ENCODE data around the gene MS4A6A.
"Not testable (repeated sequence)": the region's sequence is repeated elsewhere in the genome, so short reads cannot be mapped to it uniquely, and the experiment has no call there.

MS4A6A gene

DNA sequence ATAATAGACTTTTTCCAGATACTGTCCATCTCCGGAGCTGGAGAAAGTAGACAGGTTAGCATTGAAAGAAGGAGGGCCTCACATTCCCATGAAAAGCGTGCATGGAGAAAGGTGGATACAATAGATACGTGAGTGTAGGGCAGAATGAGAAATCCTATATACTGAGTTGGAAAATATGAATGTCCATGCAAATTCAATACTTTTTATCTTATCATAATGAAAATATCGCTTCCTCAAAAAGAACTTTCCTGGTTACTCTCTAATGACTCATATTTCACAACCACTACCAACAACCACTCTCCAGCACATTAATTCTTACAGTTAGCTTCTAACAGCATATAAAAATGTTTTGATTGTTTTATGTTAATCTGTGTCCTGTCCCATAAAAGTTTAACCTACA, 22.0 kb upstream of the MS4A6A start:
- H3K36me3 ChIP-seq (ENCODE audit: insufficient read depth, low read depth, low read length) = no peaks in the 10 kb centered on the region
- H3K9me3 ChIP-seq (ENCODE audit: insufficient read depth, low read depth, low read length) = peaks cover 9% of the 10 kb centered on the region
- H3K4me1 ChIP-seq (ENCODE audit: insufficient read depth, low read length) = peaks cover 14% of the 10 kb centered on the region; the same call in 1 of the 2 replicates
- H3K27ac ChIP-seq (ENCODE audit: low read length) = no peak overlapping the region
- H3K4me3 ChIP-seq (ENCODE audit: low read length) = no peak overlapping the region
- H3K9ac ChIP-seq (ENCODE audit: low read depth, low read length) = no peak overlapping the region
- no peaks in the 10 kb centered on the region for H3K27me3 ChIP-seq (ENCODE audit: insufficient read depth, low read length)

DNA sequence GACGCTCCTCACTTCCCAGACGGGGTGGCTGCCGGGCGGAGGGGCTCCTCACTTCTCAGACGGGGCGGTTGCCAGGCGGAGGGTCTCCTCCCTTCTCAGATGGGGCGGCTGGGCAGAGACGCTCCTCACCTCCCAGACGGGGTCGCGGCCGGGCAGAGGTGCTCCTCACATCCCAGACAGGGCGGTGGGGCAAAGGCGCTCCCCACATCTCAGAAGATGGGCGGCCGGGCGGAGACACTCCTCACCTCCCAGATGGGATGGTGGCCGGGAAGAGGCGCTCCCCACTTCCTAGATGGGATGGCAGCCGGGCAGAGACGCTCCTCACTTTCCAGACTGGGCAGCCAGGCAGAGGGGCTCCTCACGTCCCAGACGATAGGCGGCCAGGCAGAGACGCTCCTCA, 18.5 kb upstream of the MS4A6A start:
- not testable (repeated sequence) for H3K9me3 ChIP-seq (ENCODE audit: insufficient read depth, low read depth, low read length); H3K27me3 ChIP-seq (ENCODE audit: insufficient read depth, low read length); H3K4me3 ChIP-seq (ENCODE audit: low read length); H3K4me1 ChIP-seq (ENCODE audit: insufficient read depth, low read length); H3K36me3 ChIP-seq (ENCODE audit: insufficient read depth, low read depth, low read length); H3K27ac ChIP-seq (ENCODE audit: low read length); H3K9ac ChIP-seq (ENCODE audit: low read depth, low read length)

DNA sequence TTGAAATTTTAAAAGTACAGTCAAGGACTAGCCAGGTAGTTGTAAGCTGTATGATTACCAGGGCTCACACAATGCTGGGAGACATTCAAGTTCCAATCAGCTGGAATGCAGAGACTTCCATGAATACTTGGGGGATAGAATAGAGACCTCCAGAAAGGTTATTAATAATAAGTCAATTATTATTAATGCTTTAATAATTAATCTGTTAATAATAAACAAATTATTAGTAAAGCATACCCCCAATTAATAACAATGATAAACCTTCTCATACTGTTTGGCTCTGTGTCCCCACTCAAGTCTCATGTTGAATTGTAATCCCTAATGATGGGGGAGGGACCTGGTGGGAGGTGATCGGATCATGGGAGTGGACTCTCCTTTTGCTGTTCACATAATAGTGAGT, 14.6 kb upstream of the MS4A6A start:
- no peaks in the 10 kb centered on the region for H3K4me1 ChIP-seq (ENCODE audit: insufficient read depth, low read length)
- H3K27me3 ChIP-seq (ENCODE audit: insufficient read depth, low read length) = no peaks in the 10 kb centered on the region
- H3K9ac ChIP-seq (ENCODE audit: low read depth, low read length) = no peak overlapping the region
- H3K9me3 ChIP-seq (ENCODE audit: insufficient read depth, low read depth, low read length) = peaks cover 18% of the 10 kb centered on the region
- no peaks in the 10 kb centered on the region for H3K36me3 ChIP-seq (ENCODE audit: insufficient read depth, low read depth, low read length)
- H3K27ac ChIP-seq (ENCODE audit: low read length) = no peak overlapping the region
- no peak overlapping the region for H3K4me3 ChIP-seq (ENCODE audit: low read length)

DNA sequence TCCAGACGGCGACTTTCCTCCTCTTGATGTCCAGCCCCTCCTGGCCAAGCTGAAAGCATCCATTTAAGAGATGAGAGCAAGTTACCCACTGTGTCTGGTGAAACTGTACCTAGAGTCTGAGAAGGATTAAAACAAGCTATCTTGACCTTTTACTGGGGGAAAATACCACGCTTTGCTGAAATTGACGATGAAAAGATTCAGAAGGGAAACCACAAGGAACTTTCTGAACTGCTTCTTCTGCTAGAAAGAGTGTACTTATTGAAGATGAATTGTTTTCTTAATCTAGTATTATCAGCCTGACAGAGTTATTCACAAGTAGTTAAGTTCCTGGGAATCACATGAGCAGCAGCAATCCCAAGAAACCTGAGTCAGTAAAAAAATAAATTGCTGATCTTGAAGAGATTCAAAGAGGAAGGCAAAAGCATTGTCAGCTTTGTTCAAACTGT, 13.1 kb upstream of the MS4A6A start:
- H3K27me3 ChIP-seq (ENCODE audit: insufficient read depth, low read length) = no peaks in the 10 kb centered on the region
- H3K9ac ChIP-seq (ENCODE audit: low read depth, low read length) = no peak overlapping the region
- peaks cover 12% of the 10 kb centered on the region; the same call in 1 of the 2 replicates for H3K9me3 ChIP-seq (ENCODE audit: insufficient read depth, low read depth, low read length)
- H3K36me3 ChIP-seq (ENCODE audit: insufficient read depth, low read depth, low read length) = no peaks in the 10 kb centered on the region
- no peak overlapping the region for H3K4me3 ChIP-seq (ENCODE audit: low read length)
- H3K4me1 ChIP-seq (ENCODE audit: insufficient read depth, low read length) = no peaks in the 10 kb centered on the region
- H3K27ac ChIP-seq (ENCODE audit: low read length) = no peak overlapping the region

DNA sequence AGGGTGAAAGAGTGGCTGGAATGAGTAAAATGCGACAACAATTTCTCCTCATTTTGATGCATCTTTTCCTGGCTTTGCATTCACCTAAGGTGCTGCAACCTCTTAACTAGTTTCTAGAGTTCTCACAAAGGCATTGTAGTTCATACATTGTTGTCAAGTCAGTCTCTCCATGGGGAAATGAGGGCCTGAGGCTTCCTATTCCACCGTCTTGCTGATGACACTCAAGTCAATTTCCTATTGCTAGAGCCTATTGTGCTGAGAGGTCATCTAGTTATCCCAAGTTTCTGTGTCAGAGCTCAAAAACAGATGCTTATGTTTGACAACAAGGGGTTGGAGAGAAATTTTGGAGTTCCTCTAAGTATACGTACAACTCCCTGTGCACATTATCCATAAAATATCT, 11.6 kb upstream of the MS4A6A start:
- no peak overlapping the region for H3K9ac ChIP-seq (ENCODE audit: low read depth, low read length)
- H3K27me3 ChIP-seq (ENCODE audit: insufficient read depth, low read length) = no peaks in the 10 kb centered on the region
- H3K36me3 ChIP-seq (ENCODE audit: insufficient read depth, low read depth, low read length) = no peaks in the 10 kb centered on the region
- peaks cover 12% of the 10 kb centered on the region; the same call in 1 of the 2 replicates for H3K9me3 ChIP-seq (ENCODE audit: insufficient read depth, low read depth, low read length)
- no peaks in the 10 kb centered on the region for H3K4me1 ChIP-seq (ENCODE audit: insufficient read depth, low read length)
- H3K4me3 ChIP-seq (ENCODE audit: low read length) = no peak overlapping the region
- H3K27ac ChIP-seq (ENCODE audit: low read length) = no peak overlapping the region

DNA sequence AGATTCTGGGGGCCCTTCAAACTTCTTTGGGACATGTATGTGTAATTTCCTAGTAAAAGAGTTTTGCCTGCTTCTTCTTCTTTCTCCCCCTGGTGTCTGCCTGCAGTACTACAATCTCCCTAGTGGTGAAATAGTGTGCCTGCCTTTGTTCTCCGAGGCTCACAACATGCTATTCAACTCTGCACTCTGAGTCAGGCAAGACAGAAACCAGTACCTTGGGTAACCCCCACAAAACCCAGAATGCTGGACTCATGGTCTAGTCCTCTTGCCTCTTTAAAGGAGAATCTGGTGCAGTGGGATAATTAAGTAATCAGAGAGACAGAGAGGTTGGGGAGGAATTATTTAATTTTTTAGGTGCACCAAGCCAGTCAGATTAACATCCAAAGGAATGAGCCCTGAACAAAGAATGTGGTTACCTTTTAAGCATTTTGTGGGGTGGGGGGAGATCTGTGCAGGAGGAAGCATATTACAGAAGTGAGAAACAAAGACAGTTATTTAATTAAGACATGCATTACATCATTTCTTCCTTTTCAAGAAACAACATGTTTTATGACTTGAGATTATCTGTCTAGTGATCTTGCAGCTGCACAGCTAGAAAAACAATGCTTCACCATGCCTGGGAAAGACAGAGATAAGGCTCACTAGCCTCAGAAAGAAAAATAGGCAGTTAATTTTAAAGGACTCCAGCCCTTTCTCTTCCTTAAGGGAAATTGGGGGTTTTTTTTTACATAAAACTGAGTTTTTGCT, 11.0 kb upstream of the MS4A6A start:
- no peak overlapping the region for H3K27ac ChIP-seq (ENCODE audit: low read length)
- no peak overlapping the region for H3K9ac ChIP-seq (ENCODE audit: low read depth, low read length)
- no peaks in the 10 kb centered on the region for H3K4me1 ChIP-seq (ENCODE audit: insufficient read depth, low read length)
- H3K9me3 ChIP-seq (ENCODE audit: insufficient read depth, low read depth, low read length) = peaks cover 12% of the 10 kb centered on the region; the same call in 1 of the 2 replicates
- no peak overlapping the region for H3K4me3 ChIP-seq (ENCODE audit: low read length)
- H3K36me3 ChIP-seq (ENCODE audit: insufficient read depth, low read depth, low read length) = no peaks in the 10 kb centered on the region
- H3K27me3 ChIP-seq (ENCODE audit: insufficient read depth, low read length) = no peaks in the 10 kb centered on the region

DNA sequence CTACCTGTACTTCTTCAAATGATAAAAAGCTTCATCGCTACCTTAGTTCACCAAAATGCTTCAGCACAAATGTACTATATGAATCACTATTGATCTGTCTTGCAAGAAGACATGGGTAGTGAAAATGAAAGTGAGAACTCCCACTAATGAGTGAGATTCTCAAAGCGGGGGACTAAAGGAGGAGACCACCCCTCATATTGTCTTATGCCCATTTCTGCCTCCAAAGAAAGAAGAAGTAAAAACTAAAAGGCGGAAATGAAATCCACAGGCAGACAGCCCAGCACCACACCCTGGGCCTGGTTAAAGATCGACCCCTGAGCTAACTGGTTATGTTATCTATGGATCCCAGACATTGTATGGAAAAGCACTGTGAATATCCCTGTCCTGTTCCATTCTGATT, 9.7 kb upstream of the MS4A6A start:
- not testable (repeated sequence) for H3K9ac ChIP-seq (ENCODE audit: low read depth, low read length); H3K4me3 ChIP-seq (ENCODE audit: low read length); H3K27me3 ChIP-seq (ENCODE audit: insufficient read depth, low read length); H3K36me3 ChIP-seq (ENCODE audit: insufficient read depth, low read depth, low read length); H3K4me1 ChIP-seq (ENCODE audit: insufficient read depth, low read length); H3K27ac ChIP-seq (ENCODE audit: low read length)
- H3K9me3 ChIP-seq (ENCODE audit: insufficient read depth, low read depth, low read length) = peaks cover 12% of the 10 kb centered on the region; the same call in 1 of the 2 replicates

DNA sequence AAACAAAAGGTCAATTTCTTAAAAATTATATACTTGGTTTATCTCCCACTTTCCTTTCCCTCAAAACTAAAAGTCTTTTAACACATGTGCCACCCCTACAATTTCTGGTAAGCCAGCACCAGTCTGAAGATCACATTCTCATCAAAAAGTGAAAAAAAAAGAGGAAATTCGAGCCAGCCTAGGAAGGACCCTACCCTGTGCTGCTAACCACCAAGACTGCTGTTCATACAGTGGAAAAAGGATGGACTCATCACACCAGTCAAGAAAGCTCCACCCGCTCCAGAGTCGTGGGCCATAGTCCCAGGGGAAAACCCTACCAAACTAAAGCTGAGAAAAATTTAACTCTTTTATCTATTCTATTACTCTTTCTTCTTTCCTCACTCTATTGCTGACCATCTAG, 5.6 kb upstream of the MS4A6A start:
- H3K4me1 ChIP-seq (ENCODE audit: insufficient read depth, low read length); H3K27ac ChIP-seq (ENCODE audit: low read length); H3K4me3 ChIP-seq (ENCODE audit: low read length); H3K36me3 ChIP-seq (ENCODE audit: insufficient read depth, low read depth, low read length); H3K27me3 ChIP-seq (ENCODE audit: insufficient read depth, low read length); H3K9ac ChIP-seq (ENCODE audit: low read depth, low read length): not testable (repeated sequence)
- peaks cover 17% of the 10 kb centered on the region; the same call in 1 of the 2 replicates for H3K9me3 ChIP-seq (ENCODE audit: insufficient read depth, low read depth, low read length)

DNA sequence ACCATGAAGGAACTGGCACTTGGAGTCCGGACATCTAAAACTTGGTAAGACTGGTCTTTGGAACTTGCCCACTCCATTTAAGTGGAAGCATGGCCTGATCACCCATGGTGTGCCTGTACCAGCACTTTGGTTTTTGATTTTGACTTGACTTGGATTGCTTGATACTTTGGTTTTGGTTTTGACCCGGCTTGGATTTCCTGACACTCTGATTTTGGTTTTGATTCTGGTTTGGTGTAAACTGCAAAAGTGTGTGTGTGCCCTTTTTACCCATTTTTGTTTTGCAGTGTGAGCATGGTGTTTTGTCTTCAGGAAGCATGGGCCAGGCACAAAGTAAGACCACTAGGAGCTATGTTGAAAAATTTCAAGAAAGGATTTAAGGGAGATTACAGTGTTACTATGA, 3.2 kb upstream of the MS4A6A start:
- H3K4me1 ChIP-seq (ENCODE audit: insufficient read depth, low read length); H3K9ac ChIP-seq (ENCODE audit: low read depth, low read length); H3K9me3 ChIP-seq (ENCODE audit: insufficient read depth, low read depth, low read length); H3K4me3 ChIP-seq (ENCODE audit: low read length); H3K27me3 ChIP-seq (ENCODE audit: insufficient read depth, low read length); H3K36me3 ChIP-seq (ENCODE audit: insufficient read depth, low read depth, low read length); H3K27ac ChIP-seq (ENCODE audit: low read length): not testable (repeated sequence)

DNA sequence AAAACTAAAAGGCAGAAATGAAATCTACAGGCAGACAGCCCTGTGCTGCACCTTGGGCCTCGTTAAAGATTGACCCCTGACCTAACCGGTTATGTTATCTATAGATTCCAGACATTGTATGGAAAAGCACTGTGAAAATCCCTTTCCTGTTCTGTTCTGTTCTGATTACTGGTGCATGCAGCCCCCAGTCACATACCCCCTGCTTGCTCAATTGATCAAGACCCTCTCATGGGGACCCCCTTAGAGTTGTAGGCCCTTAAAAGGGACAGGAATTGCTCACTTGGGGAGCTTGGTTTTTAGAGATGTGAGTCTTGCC, 2.6 kb upstream of the MS4A6A start:
- not testable (repeated sequence) for H3K36me3 ChIP-seq (ENCODE audit: insufficient read depth, low read depth, low read length); H3K27ac ChIP-seq (ENCODE audit: low read length); H3K27me3 ChIP-seq (ENCODE audit: insufficient read depth, low read length); H3K9me3 ChIP-seq (ENCODE audit: insufficient read depth, low read depth, low read length); H3K4me1 ChIP-seq (ENCODE audit: insufficient read depth, low read length); H3K9ac ChIP-seq (ENCODE audit: low read depth, low read length); H3K4me3 ChIP-seq (ENCODE audit: low read length)

DNA sequence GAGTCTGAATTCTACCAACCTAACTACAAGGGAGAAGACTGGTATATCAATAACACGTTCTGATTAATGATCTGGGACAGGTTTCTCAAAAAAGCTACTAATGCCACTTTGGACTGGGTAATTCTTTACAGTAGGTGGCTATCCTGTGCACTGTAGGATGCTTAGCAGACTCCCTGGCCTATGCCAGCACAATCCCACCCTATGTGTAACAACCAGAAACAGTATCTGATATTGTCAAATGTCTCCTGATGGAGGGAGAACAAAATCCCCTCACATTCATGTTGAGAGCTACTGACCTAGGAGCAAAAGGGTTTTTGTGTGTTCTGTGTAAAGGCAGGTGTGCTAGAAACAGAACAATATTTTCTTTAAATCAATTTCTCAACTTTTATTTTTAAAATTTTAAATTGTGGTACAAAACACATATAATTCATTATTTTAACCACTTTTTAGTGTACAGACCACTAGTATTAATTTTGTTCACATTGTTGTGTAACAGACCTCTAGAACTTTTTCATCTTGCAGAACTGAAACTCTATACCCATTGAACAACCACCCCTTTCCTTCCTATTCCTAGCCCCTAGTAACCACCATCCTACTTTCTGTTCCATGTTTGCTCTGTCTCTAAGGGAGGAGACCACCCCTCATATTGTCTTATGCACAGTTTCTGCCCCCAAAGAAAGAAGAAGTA, 2.1 kb upstream of the MS4A6A start:
- Histone ChIP-seq H3K9me3 (ENCODE audit: insufficient read depth, low read depth, low read length) (peaks cover 5% of the 10 kb centered on the region; the same call in 1 of the 2 replicates), H3K4me1 (ENCODE audit: insufficient read depth, low read length) (peaks cover 8% of the 10 kb centered on the region; the same call in 1 of the 2 replicates), H3K36me3 (ENCODE audit: insufficient read depth, low read depth, low read length) (no peaks in the 10 kb centered on the region), H3K27ac (ENCODE audit: low read length) (no peak overlapping the region), H3K4me3 (ENCODE audit: low read length) (no peak overlapping the region), H3K9ac (ENCODE audit: low read depth, low read length) (no peak overlapping the region), H3K27me3 (ENCODE audit: insufficient read depth, low read length) (no peaks in the 10 kb centered on the region)

DNA sequence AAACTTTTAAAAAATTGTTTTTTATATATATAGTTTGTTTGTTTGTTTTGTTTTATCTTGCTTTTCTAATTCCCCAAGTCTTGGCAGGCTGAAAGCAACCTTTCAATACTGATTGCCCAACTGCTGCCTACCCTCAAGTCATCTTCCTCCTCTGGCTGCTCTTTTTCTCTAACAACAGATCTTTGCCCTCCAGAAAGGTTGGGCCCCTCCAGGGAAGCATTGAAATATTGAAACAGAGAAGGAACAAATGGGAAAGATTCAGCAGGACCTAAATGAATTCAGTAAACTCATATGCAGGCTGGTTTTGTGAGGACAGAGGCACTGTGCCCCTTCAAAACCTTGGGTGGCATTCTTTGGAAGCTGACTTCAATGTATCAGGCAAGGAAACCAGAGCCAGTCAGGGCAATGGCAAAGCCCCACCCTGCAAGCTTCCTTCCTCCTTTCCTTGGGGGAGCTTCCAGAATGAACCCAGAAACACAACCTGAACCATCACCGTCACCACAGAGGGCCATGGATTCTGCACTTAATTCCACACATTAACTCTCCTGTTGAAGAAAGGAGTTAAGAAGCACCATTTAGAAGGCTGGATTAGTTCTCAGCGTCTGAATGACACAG, 815 bp upstream of the MS4A6A start:
- H3K9ac ChIP-seq (ENCODE audit: low read depth, low read length) = no peak overlapping the region
- H3K36me3 ChIP-seq (ENCODE audit: insufficient read depth, low read depth, low read length) = no peaks in the 10 kb centered on the region
- no peak overlapping the region for H3K27ac ChIP-seq (ENCODE audit: low read length)
- H3K4me1 ChIP-seq (ENCODE audit: insufficient read depth, low read length) = peaks cover 8% of the 10 kb centered on the region; the same call in 1 of the 2 replicates
- no peak overlapping the region for H3K4me3 ChIP-seq (ENCODE audit: low read length)
- H3K27me3 ChIP-seq (ENCODE audit: insufficient read depth, low read length) = no peaks in the 10 kb centered on the region
- H3K9me3 ChIP-seq (ENCODE audit: insufficient read depth, low read depth, low read length) = peaks cover 5% of the 10 kb centered on the region; the same call in 1 of the 2 replicates

Data from iPS-20b (cell line).